Measurements from ENCODE around the gene CALCB. TPM values are rescaled to one million over a fixed set of nuclear protein-coding genes. Genes with fewer than 3 reads are reported as not detected.

CALCB gene
- total RNA-seq, 2 donors from 2014 or later, result not detected

DNA sequence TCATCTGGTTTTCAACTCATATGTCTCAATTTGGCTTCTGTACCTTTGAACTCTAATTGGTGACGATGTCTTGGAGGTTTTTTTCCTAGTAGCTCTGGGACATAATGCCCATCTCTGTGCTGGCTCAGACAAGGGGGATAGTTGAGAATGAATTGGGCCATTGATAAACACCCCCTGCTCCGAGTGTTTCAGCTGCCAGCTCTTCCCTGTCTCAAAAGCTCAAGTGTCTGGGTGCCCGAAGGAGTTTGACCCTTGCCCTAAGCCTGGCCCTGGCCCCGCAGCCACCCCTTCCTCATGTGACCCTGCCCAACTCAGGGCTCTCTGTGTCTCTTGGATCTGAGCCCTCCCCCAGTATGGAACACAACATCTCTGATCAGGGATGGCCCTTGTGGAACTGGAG lies 44.4 kb downstream of the CALCB start:
- Histone ChIP-seq H3K36me3 (no peaks in the 10 kb centered on the region), H3K4me1 (peaks cover 0 to 11% of the 10 kb centered on the region in 2 donors), H3K27me3 (no peaks in the 10 kb centered on the region), H3K9me3 (no peaks in the 10 kb centered on the region), H3K27ac (no peak overlapping the region), H3K4me3 (no peak overlapping the region)
- TF ChIP-seq, protein P1, sequence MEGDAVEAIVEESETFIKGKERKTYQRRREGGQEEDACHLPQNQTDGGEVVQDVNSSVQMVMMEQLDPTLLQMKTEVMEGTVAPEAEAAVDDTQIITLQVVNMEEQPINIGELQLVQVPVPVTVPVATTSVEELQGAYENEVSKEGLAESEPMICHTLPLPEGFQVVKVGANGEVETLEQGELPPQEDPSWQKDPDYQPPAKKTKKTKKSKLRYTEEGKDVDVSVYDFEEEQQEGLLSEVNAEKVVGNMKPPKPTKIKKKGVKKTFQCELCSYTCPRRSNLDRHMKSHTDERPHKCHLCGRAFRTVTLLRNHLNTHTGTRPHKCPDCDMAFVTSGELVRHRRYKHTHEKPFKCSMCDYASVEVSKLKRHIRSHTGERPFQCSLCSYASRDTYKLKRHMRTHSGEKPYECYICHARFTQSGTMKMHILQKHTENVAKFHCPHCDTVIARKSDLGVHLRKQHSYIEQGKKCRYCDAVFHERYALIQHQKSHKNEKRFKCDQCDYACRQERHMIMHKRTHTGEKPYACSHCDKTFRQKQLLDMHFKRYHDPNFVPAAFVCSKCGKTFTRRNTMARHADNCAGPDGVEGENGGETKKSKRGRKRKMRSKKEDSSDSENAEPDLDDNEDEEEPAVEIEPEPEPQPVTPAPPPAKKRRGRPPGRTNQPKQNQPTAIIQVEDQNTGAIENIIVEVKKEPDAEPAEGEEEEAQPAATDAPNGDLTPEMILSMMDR (IDR thresholded peaks at IDR 0.05), result no peak
- no peak for DNase-seq (ENCODE audit: low spot score)

DNA sequence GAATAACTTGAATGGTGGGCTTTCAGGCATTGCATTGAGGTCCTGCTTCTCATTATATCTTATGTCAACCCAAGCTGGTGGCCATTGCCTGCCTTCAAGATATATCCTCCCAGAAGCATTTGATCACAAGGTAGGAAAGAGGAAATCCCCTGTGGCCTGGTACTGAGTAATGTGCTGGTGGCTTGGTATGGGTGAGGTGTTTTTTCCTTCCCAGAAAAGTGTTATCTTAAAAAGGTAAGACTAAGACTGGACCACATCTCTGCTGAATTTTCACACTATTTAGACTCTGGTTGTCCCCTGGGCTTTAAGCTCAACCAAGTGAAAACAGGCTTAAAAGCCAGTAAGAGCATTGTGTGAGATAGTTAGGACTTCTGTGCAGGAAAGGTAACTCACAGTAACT lies 45.0 kb downstream of the CALCB start:
- Histone ChIP-seq H3K4me1 (peaks cover 0 to 11% of the 10 kb centered on the region in 2 donors), H3K9me3 (no peaks in the 10 kb centered on the region), H3K27ac (no peak overlapping the region), H3K27me3 (no peaks in the 10 kb centered on the region), H3K4me3 (no peak overlapping the region), H3K36me3 (no peaks in the 10 kb centered on the region)
- no peak for DNase-seq (ENCODE audit: low spot score)
- TF ChIP-seq, protein P1 (IDR thresholded peaks at IDR 0.05), result no peak

DNA sequence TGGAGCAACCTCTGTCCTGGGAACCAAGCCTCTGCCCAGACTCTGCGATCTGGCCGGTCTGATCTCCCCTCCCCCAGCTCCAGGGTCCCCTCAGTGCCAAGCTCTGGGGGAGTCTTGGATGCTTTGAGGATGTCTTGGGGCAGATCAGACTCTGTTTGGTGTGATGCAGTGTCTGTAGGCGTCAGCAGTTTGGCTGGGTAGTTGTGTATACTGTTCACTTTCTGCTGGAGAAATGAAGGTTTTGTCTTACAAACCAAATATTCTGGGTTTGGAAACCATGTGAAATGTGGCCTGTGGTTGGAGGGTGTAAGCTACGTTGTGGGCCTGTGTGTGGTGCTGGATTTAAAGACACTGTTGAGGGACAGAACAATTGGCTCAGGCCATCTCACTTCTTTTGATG lies 46.0 kb downstream of the CALCB start:
- Histone ChIP-seq H3K27ac (no peak overlapping the region), H3K9me3 (no peaks in the 10 kb centered on the region), H3K4me1 (peaks cover 0 to 20% of the 10 kb centered on the region in 2 donors), H3K36me3 (no peaks in the 10 kb centered on the region), H3K27me3 (no peaks in the 10 kb centered on the region), H3K4me3 (no peak overlapping the region)
- TF ChIP-seq, protein P1 (IDR thresholded peaks at IDR 0.05), result no peak
- DNase-seq (ENCODE audit: low spot score), result no peak

DNA sequence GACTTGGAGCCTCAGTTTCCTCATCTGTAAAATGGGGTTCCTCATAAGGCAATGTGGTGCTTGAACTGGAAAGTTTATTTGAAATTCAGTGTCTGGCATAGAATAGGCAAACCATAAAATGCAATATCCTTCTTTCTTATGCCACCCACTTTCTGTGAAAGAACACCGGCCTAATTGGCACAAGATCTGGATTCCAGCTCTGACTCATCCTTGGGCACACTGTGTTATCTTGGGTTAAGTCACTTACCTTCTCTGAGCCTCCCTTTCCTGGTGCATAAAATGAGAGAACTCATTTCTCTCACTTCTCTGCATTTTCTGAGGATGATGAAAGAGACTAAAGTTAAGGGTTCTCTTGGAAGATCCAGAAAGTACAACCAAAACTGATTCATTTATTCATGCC lies 46.4 kb downstream of the CALCB start:
- TF ChIP-seq, protein P1 (IDR thresholded peaks at IDR 0.05), result no peak
- no peak overlapping the region for H3K27ac ChIP-seq
- no peak for DNase-seq (ENCODE audit: low spot score)
- no peak overlapping the region for H3K4me3 ChIP-seq
- H3K4me1 ChIP-seq, result peaks cover 0 to 22% of the 10 kb centered on the region in 2 donors
- H3K36me3 ChIP-seq, result no peaks in the 10 kb centered on the region
- H3K9me3 ChIP-seq, result no peaks in the 10 kb centered on the region
- H3K27me3 ChIP-seq, result no peaks in the 10 kb centered on the region

DNA sequence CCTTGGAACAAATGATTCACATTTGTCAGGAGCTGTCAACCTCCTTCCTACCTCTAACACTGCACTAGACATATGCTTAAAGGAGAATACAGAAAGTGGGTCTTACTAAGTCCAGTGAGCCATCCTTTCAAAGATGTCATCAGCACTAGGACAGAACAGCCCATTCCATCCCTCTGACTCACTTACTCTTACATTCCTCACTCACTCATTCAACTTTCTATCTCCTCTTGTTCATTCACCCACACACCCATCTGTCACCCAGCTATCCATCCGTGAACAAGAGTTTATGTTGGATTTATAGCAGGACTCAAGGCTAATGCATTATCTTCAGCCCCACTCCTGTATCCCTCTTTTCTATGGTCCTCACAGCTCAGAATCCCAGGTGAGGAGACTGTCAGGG lies 50.5 kb downstream of the CALCB start:
- peak; percentile 9 for DNase-seq (ENCODE audit: low spot score)
- Histone ChIP-seq H3K9me3 (no peaks in the 10 kb centered on the region), H3K27me3 (no peaks in the 10 kb centered on the region), H3K27ac (no peak overlapping the region), H3K4me1 (peaks cover 0 to 19% of the 10 kb centered on the region in 2 donors), H3K36me3 (no peaks in the 10 kb centered on the region), H3K4me3 (no peak overlapping the region)
- TF ChIP-seq, protein P1 (IDR thresholded peaks at IDR 0.05), result no peak

DNA sequence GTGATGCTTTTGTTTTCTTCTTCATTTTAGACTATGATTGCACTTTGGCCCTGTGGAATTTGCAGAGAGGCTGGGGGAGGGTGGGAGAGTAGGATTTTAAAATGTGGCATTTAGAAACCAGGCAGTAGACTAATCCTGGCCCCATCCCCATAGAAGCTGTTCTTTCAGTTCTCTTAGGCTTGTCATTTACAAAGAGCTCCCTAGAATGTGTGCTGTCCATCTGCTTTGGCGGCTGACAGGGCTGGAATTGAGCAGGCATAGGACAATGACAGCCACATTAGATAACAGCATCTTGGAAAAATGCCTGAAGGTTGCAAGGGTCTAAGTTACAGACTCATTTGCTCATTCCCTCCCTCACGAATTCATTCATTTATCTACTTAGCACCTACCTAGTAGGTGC lies 51.1 kb downstream of the CALCB start:
- H3K4me3 ChIP-seq, result no peak overlapping the region
- no peaks in the 10 kb centered on the region for H3K36me3 ChIP-seq
- peaks cover 0 to 19% of the 10 kb centered on the region in 2 donors for H3K4me1 ChIP-seq
- TF ChIP-seq, protein P1 (IDR thresholded peaks at IDR 0.05), result no peak
- no peaks in the 10 kb centered on the region for H3K27me3 ChIP-seq
- no peaks in the 10 kb centered on the region for H3K9me3 ChIP-seq
- H3K27ac ChIP-seq, result no peak overlapping the region
- DNase-seq (ENCODE audit: low spot score), result no peak

All from right atrium auricular region (tissue), 2 donors.